ENCODE results near the gene CCN5. TPM values are rescaled to one million over a fixed set of nuclear protein-coding genes. Genes with fewer than 3 reads are reported as not detected.
A peak's percentile ranks its signal among the peaks of the same experiment; 100 is the strongest.

The CCN5 gene
- total and polyA plus RNA-seq, 7 donors, result 1.0 to 48.7 (median 15.0) TPM

DNA sequence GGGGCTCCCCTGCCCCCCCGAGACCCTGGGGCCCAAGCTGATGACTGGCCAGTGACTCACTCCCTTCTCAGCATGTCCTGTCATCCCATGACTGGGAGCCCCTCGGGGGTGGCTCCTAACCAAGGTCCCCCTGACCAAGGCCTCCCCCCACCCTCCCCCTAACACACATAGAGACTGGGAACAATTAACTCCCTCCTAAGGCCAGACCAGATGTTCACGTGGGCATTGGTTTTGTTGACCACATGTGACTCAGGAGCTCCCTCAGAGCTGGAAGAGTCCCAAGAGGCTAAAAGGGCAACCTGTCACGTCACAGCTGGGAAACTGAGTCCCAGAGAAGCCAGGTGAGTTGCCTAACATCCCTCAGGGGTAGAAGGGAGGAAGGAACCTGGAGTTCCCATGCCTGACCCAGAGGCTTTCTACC is 10.6 kb upstream of the CCN5 start:
- Histone ChIP-seq H3K4me1 (peaks cover 0 to 21% (median 18%) of the 10 kb centered on the region in 4 donors), H3K27me3 (no peaks in the 10 kb centered on the region), H3K4me3 (no peak overlapping the region), H3K27ac (peak overlapping the region in 1 of 4 donors; percentile 81), H3K36me3 (no peaks in the 10 kb centered on the region), H3K9me3 (no peaks in the 10 kb centered on the region)
- WGBS, 2 donors, result 53 to 68% methylated on average over 4 of the region's 4 CpGs
- DNase-seq, result no peak
- intact Hi-C loops (cut with DNase I), result no loop called here
- no peak for TF ChIP-seq CTCF (IDR thresholded peaks at IDR 0.05)
- TF ChIP-seq EP300 (IDR thresholded peaks at IDR 0.05), result no peak
- TF ChIP-seq POLR2AphosphoS5 (IDR thresholded peaks at IDR 0.05), result no peak
- TF ChIP-seq POLR2A (IDR thresholded peaks at IDR 0.05), result no peak

- no peak overlapping the region for H3K4me3 ChIP-seq
- H3K4me1 ChIP-seq, result peaks cover 0 to 21% (median 18%) of the 10 kb centered on the region in 4 donors
- no peaks in the 10 kb centered on the region for H3K27me3 ChIP-seq
- no peak for DNase-seq
- TF ChIP-seq POLR2AphosphoS5 (IDR thresholded peaks at IDR 0.05), result no peak
- no peak for TF ChIP-seq CTCF (IDR thresholded peaks at IDR 0.05)
- no peak for TF ChIP-seq POLR2A (IDR thresholded peaks at IDR 0.05)
- no peak for TF ChIP-seq EP300 (IDR thresholded peaks at IDR 0.05)
- H3K36me3 ChIP-seq, result no peaks in the 10 kb centered on the region
- peak overlapping the region; percentile 11 to 81 (median 28) for H3K27ac ChIP-seq
- 76 to 84% methylated on average over 4 of the region's 4 CpGs for WGBS, 2 donors
- intact Hi-C loops (cut with DNase I), result no loop called here
- no peaks in the 10 kb centered on the region for H3K9me3 ChIP-seq
Measured at GRCh38 chr20:44705364-44706094, 9.6 kb upstream of the CCN5 start.

DNA sequence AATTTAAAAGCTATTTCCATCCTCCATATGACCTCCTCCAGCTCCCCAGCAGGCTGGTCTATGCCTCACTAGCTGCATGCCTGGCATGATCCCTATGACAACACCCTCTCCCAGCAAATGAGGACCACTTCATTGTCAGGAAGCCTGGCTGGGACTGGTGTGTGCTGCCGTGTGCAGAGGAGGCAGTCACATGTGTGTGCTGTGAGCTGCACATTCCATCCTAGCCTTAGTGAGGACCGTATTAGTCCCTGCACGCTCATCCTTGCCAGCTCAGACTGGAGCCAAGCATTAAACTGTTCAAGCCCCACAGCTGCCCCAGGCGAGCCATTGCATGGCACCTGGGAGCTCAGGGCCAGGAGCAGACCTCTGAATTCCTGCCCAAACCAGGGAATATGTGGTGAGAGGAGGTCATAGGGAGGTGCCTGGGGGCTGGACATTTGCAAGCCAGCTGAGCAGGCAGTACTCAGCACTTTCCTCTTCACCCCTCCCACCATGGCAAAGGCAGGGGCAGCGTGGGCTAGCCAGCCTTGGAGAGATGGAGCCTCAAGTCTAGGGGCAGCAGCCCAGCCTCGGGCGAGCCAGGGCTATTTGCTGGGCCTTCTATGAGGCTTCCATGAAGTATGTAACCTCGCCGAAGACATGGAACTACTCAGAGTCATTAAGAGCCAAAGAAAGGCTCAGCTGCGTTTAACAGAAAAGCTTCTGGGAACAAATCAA is 8.7 kb upstream of the CCN5 start:
- WGBS, 2 donors, result 72 to 73% methylated on average over 10 of the region's 10 CpGs
- Histone ChIP-seq H3K4me3 (no peak overlapping the region), H3K9me3 (no peaks in the 10 kb centered on the region), H3K27me3 (no peaks in the 10 kb centered on the region), H3K4me1 (peaks cover 0 to 21% (median 18%) of the 10 kb centered on the region in 4 donors), H3K27ac (peak overlapping the region in 3 of 4 donors; percentile 31 to 81 (median 45)), H3K36me3 (no peaks in the 10 kb centered on the region)
- intact Hi-C loops (cut with DNase I), result no loop called here
- TF ChIP-seq POLR2AphosphoS5 (IDR thresholded peaks at IDR 0.05), result peak in 2 of 4 donors; percentile 7 to 36
- no peak for TF ChIP-seq CTCF (IDR thresholded peaks at IDR 0.05)
- DNase-seq, result peak; percentile 79

- WGBS, 2 donors, result 88 to 92% methylated on average over 5 of the region's 5 CpGs
- no peaks in the 10 kb centered on the region for H3K9me3 ChIP-seq
- H3K27ac ChIP-seq, result peak overlapping the region in 2 of 4 donors; percentile 31 to 81
- no peak for DNase-seq
- no peaks in the 10 kb centered on the region for H3K27me3 ChIP-seq
- intact Hi-C loops (cut with DNase I), result no loop called here
- H3K36me3 ChIP-seq, result no peaks in the 10 kb centered on the region
- TF ChIP-seq CTCF (IDR thresholded peaks at IDR 0.05), result no peak
- no peak for TF ChIP-seq EP300 (IDR thresholded peaks at IDR 0.05)
- no peak for TF ChIP-seq POLR2A (IDR thresholded peaks at IDR 0.05)
- TF ChIP-seq POLR2AphosphoS5 (IDR thresholded peaks at IDR 0.05), result no peak
- no peak overlapping the region for H3K4me3 ChIP-seq
- H3K4me1 ChIP-seq, result peaks cover 0 to 21% (median 16%) of the 10 kb centered on the region in 4 donors
Measured at GRCh38 chr20:44707018-44707579, 8.1 kb upstream of the CCN5 start.
